Coronary artery (tissue), 2 donors: Measurements from ENCODE around the gene SNAP25.

Experiments
- DNase-seq: peaks from one replicate; pipeline ENCODE4 v3.0.0-alpha.2; 2017; ENCODE audit warnings: low spot score
- H3K27ac ChIP-seq, 2 donors: fragments of 200-600 bp; sonication (generic); one replicate each; pipeline ENCODE4 v1.5.1; 2016 to 2019
- H3K4me3 ChIP-seq: fragments of 200-600 bp; sonication (generic); 2 replicates; pipeline ENCODE4 v1.5.1; 2016; ENCODE audit warnings: mild to moderate bottlenecking, moderate library complexity
- CTCF ChIP-seq: fragments of 200-600 bp; sonication (generic); IDR thresholded peaks from one replicate; pipeline ENCODE4 v1.5.1; 2019; ENCODE audit warnings: antibody characterized with exemption

Gene SNAP25

DNA sequence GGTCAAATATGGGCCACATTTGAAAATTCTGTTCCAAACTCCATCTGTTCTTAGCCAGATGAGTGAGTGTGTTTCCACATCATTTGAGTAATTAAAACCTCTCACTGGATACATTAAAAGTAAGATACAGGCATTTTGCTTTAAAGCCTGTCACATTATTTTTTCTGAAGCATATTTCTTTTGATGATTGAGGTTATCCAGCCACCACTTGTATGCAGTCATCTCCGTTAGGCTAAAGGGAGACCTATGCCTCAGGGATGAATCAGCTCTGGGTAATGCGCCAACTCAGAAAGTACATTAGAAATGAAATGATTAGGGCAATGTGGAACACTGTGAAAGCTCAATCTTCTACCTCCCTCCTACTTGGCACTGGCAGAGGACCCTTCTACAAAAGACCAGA lies 90.7 kb downstream of the SNAP25 start:
- TF ChIP-seq CTCF = no peak
- no peak overlapping the region for H3K27ac ChIP-seq
- DNase-seq = no peak
- no peak overlapping the region for H3K4me3 ChIP-seq

GRCh38 chr20:10312111-10312510 lies 93.5 kb downstream of the SNAP25 start:
- H3K27ac ChIP-seq = no peak overlapping the region
- no peak for DNase-seq
- TF ChIP-seq CTCF = no peak
- H3K4me3 ChIP-seq = no peak overlapping the region

GRCh38 chr20:10313215-10313614 lies 94.6 kb downstream of the SNAP25 start:
- Histone ChIP-seq H3K4me3 (no peak overlapping the region), H3K27ac (peak overlapping the region in 1 of 2 donors; percentile 60)
- DNase-seq = no peak
- no peak for TF ChIP-seq CTCF

DNA sequence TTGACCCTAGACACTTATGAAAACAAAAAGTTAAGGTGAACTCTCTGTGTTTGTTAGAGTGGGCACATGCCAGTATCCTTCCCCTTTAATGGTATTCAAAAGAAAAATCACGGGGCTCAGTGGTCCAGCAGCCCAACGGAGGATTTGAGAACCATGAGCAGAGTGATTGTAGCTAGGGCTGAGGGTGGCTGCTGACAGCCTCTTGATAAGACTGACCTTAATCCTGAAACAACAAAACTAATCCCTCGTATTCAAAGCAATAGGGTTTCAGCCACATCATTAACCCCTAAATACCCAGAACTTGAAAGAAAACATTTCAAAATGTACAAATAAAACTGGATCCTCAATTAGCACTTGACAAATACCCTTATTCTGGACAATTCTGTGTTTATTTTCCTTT lies 95.1 kb downstream of the SNAP25 start:
- DNase-seq = no peak
- TF ChIP-seq CTCF = no peak
- Histone ChIP-seq H3K27ac (peak overlapping the region in 1 of 2 donors; percentile 60), H3K4me3 (peak overlapping the region; percentile 28)

- DNase-seq = no peak
- no peak for TF ChIP-seq CTCF
- peak overlapping the region; percentile 28 for H3K4me3 ChIP-seq
- H3K27ac ChIP-seq = peak overlapping the region in 1 of 2 donors; percentile 60
These were observed 95.6 kb downstream of the SNAP25 start for GRCh38 chr20:10314198-10314597.

DNA sequence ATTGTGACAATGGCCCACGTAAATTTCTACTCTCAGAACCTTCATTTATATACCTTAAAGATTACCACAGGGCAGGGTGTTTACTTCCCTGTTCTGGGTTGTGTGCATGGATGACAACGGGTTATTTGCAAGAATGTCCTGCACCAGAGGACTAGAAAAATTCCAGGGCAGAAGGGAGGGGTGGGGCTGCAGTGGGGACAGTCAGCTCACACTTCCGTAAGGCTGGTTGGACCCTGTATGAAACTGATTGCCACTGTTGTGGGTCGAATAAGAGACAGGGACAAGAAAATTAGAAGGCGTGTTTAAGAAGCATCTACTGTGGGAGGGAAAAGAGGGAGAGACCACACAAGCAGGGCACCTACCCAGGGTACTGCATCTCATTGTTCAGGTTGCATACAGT lies 96.5 kb downstream of the SNAP25 start:
- Histone ChIP-seq H3K4me3 (no peak overlapping the region), H3K27ac (no peak overlapping the region)
- no peak for DNase-seq
- no peak for TF ChIP-seq CTCF

DNA sequence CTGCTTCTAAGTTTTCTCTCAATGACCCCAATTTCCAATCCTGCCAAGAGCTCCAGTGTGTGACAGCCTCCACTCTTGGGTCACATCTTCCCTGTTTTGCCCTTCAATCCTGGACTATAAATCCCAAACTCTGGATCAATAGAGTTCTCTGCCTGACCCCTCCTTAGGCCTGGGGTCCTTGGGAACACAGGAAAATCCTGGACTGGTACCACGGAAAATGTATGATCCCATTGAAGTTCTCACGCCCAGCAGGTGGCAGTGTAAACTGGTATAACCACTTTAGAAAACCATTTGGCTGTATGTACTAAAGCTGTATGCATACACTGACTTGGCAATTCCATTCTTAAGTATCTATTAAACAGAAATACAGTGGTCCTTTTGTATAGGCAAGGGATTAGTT lies 98.0 kb downstream of the SNAP25 start:
- DNase-seq = no peak
- TF ChIP-seq CTCF = no peak
- H3K27ac ChIP-seq = no peak overlapping the region
- H3K4me3 ChIP-seq = no peak overlapping the region
